ENCODE results near the gene ZMAT3. TPM values are rescaled to one million over a fixed set of nuclear protein-coding genes. Genes with fewer than 3 reads are reported as not detected.
"Not testable (repeated sequence)": the region's sequence is repeated elsewhere in the genome, so short reads cannot be mapped to it uniquely, and the experiment has no call there.

Gene ZMAT3
- polyA plus RNA-seq, 1 of the 3 experiments (the other 2 are of a cell fraction), result 11.9 TPM

GRCh38 chr3:179035232-179035631 is 36.4 kb downstream of the ZMAT3 start:
- TF ChIP-seq REST (IDR thresholded peaks at IDR 0.05; ENCODE audit: low read depth, low read length) (no peak), MXI1 (IDR thresholded peaks at IDR 0.05; ENCODE audit: low read depth, low read length) (no peak), RXRA (IDR thresholded peaks at IDR 0.05; ENCODE audit: borderline replicate concordance, low read depth) (no peak), USF1 (IDR thresholded peaks at IDR 0.05; ENCODE audit: borderline replicate concordance, low read depth) (no peak), CTCF (IDR thresholded peaks at IDR 0.05) (no peak), TEAD4 (IDR thresholded peaks at IDR 0.05; ENCODE audit: borderline replicate concordance, insufficient read depth) (no peak), RFX5 (IDR thresholded peaks at IDR 0.05; ENCODE audit: low read length) (no peak), GABPA (IDR thresholded peaks at IDR 0.05; ENCODE audit: low read depth) (no peak), JUND (IDR thresholded peaks at IDR 0.05) (no peak), EP300 (IDR thresholded peaks at IDR 0.05; ENCODE audit: borderline replicate concordance in 1 of 2, low read depth in 1 of 2, low read length in 1 of 2) (no peak), NRF1 (IDR thresholded peaks at IDR 0.05; ENCODE audit: low read depth, low read length) (no peak), ZBTB33 (IDR thresholded peaks at IDR 0.05; ENCODE audit: borderline replicate concordance, low read depth) (no peak)
- no peaks in the 10 kb centered on the region for H3K9me2 ChIP-seq
- peaks cover 81% of the 10 kb centered on the region for H3K79me2 ChIP-seq (ENCODE audit: insufficient read depth)
- POLR2A ChIA-PET, result no interaction called here
- H3K4me3 ChIP-seq (ENCODE audit: low read depth in 2 of 2, low read length in 1 of 2), result no peak overlapping the region
- H3K4me2 ChIP-seq, result no peak overlapping the region
- peaks cover 51% of the 10 kb centered on the region for H4K20me1 ChIP-seq (ENCODE audit: insufficient read depth)
- H3K36me3 ChIP-seq (replicated peaks in 1 of 2; ENCODE audit: control insufficient read depth in 1 of 2, insufficient read depth in 2 of 2, low read length in 1 of 2), result peaks cover under 1 to 7% of the 10 kb centered on the region in 2 experiments
- 86% methylated on average over 3 of the region's 3 CpGs for WGBS (ENCODE audit: low lambda C conversion rate)
- no peak for DNase-seq
- no peaks in the 10 kb centered on the region for H3K9me3 ChIP-seq
- H3K4me1 ChIP-seq (ENCODE audit: control insufficient read depth in 1 of 2, insufficient read depth in 2 of 2, low read depth in 1 of 2, low read length in 1 of 2), result peaks cover 0 to 16% of the 10 kb centered on the region in 2 experiments; a peak in 2 of 4 replicates
- H3K27me3 ChIP-seq (ENCODE audit: insufficient read depth), result no peaks in the 10 kb centered on the region
- H3F3A ChIP-seq (replicated peaks; ENCODE audit: insufficient read depth), result no peaks in the 10 kb centered on the region
- no peak overlapping the region for H3K9ac ChIP-seq
- CTCF ChIA-PET, result interaction anchor here (1.3 kb wide), 1 partner anchor 281 kb away, joined by 3 read pairs; no protein-coding TSS in a partner anchor
- H3K27ac ChIP-seq (ENCODE audit: low read depth in 2 of 2, low read length in 1 of 2), result no peak overlapping the region
- no peak overlapping the region for H2AFZ ChIP-seq (ENCODE audit: low read depth)

GRCh38 chr3:179033304-179033657 is 38.3 kb downstream of the ZMAT3 start:
- H3K27ac ChIP-seq (ENCODE audit: low read depth in 2 of 2, low read length in 1 of 2); POLR2A ChIA-PET; H3K9me3 ChIP-seq: not testable (repeated sequence)

GRCh38 chr3:179032454-179033303 is 38.9 kb downstream of the ZMAT3 start:
- Histone ChIP-seq H3K4me1 (ENCODE audit: control insufficient read depth in 1 of 2, insufficient read depth in 2 of 2, low read depth in 1 of 2, low read length in 1 of 2) (peaks cover 0 to 13% of the 10 kb centered on the region in 2 experiments; a peak in 2 of 4 replicates), H4K20me1 (ENCODE audit: insufficient read depth) (peaks cover 51% of the 10 kb centered on the region), H3K79me2 (ENCODE audit: insufficient read depth) (peaks cover 67% of the 10 kb centered on the region)
- POLR2A ChIA-PET; H3K27ac ChIP-seq (ENCODE audit: low read depth in 2 of 2, low read length in 1 of 2); H3K9me2 ChIP-seq; CTCF ChIA-PET; H3K4me2 ChIP-seq; H3K36me3 ChIP-seq (replicated peaks in 1 of 2; ENCODE audit: control insufficient read depth in 1 of 2, insufficient read depth in 2 of 2, low read length in 1 of 2); H3K4me3 ChIP-seq (ENCODE audit: low read depth in 2 of 2, low read length in 1 of 2); DNase-seq; H3K9me3 ChIP-seq; H3F3A ChIP-seq (replicated peaks; ENCODE audit: insufficient read depth); H3K9ac ChIP-seq; H3K27me3 ChIP-seq (ENCODE audit: insufficient read depth); H2AFZ ChIP-seq (ENCODE audit: low read depth): not testable (repeated sequence)
- 96% methylated on average over 24 of the region's 42 CpGs for WGBS (ENCODE audit: low lambda C conversion rate)

More at GRCh38 chr3:179033304-179033657, 38.3 kb downstream of the ZMAT3 start:
- H3K36me3 ChIP-seq (replicated peaks in 1 of 2; ENCODE audit: control insufficient read depth in 1 of 2, insufficient read depth in 2 of 2, low read length in 1 of 2); H3K4me3 ChIP-seq (ENCODE audit: low read depth in 2 of 2, low read length in 1 of 2); H2AFZ ChIP-seq (ENCODE audit: low read depth); H3F3A ChIP-seq (replicated peaks; ENCODE audit: insufficient read depth); H3K9ac ChIP-seq; H3K9me2 ChIP-seq; DNase-seq; H3K27me3 ChIP-seq (ENCODE audit: insufficient read depth); H3K4me2 ChIP-seq; CTCF ChIA-PET: not testable (repeated sequence)
- H4K20me1 ChIP-seq (ENCODE audit: insufficient read depth), result peaks cover 55% of the 10 kb centered on the region
- H3K4me1 ChIP-seq (ENCODE audit: control insufficient read depth in 1 of 2, insufficient read depth in 2 of 2, low read depth in 1 of 2, low read length in 1 of 2), result peaks cover 0 to 18% of the 10 kb centered on the region in 2 experiments; a peak in 2 of 4 replicates
- WGBS (ENCODE audit: low lambda C conversion rate), result 78% methylated on average over 5 of the region's 5 CpGs
- peaks cover 73% of the 10 kb centered on the region for H3K79me2 ChIP-seq (ENCODE audit: insufficient read depth)

Measured in SK-N-SH (cell line).